Measurements from ENCODE around the gene ME3. TPM values are rescaled to one million over a fixed set of nuclear protein-coding genes. Genes with fewer than 3 reads are reported as not detected.

ME3 gene
- polyA plus RNA-seq, 1 experiment: 7.1 TPM

- POLR2A ChIA-PET: interaction anchor here (0.6 kb wide), 1 partner anchor 199 kb away, joined by 3 read pairs; no protein-coding TSS in a partner anchor
- Histone ChIP-seq H3K4me3 (ENCODE audit: low read depth, low read length) (no peak overlapping the region), H3K27me3 (ENCODE audit: control insufficient read depth, insufficient read depth, low read length) (no peaks in the 10 kb centered on the region), H3K27ac (ENCODE audit: low read depth, low read length) (no peak overlapping the region), H3K9me3 (ENCODE audit: control insufficient read depth, insufficient read depth, low read length) (peaks cover 4% of the 10 kb centered on the region; the same call in 1 of the 2 replicates)
- CTCF ChIA-PET: no interaction called here
- TF ChIP-seq, protein P1, sequence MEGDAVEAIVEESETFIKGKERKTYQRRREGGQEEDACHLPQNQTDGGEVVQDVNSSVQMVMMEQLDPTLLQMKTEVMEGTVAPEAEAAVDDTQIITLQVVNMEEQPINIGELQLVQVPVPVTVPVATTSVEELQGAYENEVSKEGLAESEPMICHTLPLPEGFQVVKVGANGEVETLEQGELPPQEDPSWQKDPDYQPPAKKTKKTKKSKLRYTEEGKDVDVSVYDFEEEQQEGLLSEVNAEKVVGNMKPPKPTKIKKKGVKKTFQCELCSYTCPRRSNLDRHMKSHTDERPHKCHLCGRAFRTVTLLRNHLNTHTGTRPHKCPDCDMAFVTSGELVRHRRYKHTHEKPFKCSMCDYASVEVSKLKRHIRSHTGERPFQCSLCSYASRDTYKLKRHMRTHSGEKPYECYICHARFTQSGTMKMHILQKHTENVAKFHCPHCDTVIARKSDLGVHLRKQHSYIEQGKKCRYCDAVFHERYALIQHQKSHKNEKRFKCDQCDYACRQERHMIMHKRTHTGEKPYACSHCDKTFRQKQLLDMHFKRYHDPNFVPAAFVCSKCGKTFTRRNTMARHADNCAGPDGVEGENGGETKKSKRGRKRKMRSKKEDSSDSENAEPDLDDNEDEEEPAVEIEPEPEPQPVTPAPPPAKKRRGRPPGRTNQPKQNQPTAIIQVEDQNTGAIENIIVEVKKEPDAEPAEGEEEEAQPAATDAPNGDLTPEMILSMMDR (IDR thresholded peaks at IDR 0.05; ENCODE audit: low read depth, low read length): no peak
- DNase-seq (ENCODE audit: low read depth, low spot score): no peak
Measured at GRCh38 chr11:86508604-86509587, 163.5 kb downstream of the ME3 start.

- POLR2A ChIA-PET: no interaction called here
- DNase-seq (ENCODE audit: low read depth, low spot score): no peak
Measured at GRCh38 chr11:86507249-86507845, 165.1 kb downstream of the ME3 start.

DNA sequence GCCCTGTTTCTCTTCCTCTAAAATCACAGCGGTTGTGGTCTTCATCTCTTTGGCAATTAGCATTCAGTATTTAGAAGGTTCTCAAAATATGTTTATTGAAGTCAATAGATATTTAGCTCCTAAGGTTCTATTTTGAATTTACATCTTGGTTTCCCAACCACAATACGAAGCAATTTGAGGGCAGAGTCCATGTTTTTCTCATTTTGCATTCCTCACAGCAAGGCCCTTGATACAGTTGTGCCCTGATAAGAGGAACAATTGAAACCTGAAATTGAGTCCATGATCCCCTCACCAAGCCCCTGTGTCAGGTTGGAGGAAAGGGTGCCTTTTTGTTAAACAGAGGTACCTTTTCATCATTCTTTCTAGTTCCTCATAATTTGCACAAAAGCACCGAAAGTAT lies 166.2 kb downstream of the ME3 start:
- Histone ChIP-seq H3K27ac (ENCODE audit: low read depth, low read length) (no peak overlapping the region), H3K9me3 (ENCODE audit: control insufficient read depth, insufficient read depth, low read length) (no peaks in the 10 kb centered on the region), H3K4me3 (ENCODE audit: low read depth, low read length) (no peak overlapping the region), H3K27me3 (ENCODE audit: control insufficient read depth, insufficient read depth, low read length) (no peaks in the 10 kb centered on the region)
- ChIA-PET CTCF (no interaction called here), POLR2A (no interaction called here)
- TF ChIP-seq, protein P1 (IDR thresholded peaks at IDR 0.05; ENCODE audit: low read depth, low read length): no peak
- no peak for DNase-seq (ENCODE audit: low read depth, low spot score)

More at GRCh38 chr11:86507249-86507845, 165.1 kb downstream of the ME3 start:
- CTCF ChIA-PET: no interaction called here
- Histone ChIP-seq H3K4me3 (ENCODE audit: low read depth, low read length) (no peak overlapping the region), H3K27me3 (ENCODE audit: control insufficient read depth, insufficient read depth, low read length) (no peaks in the 10 kb centered on the region), H3K9me3 (ENCODE audit: control insufficient read depth, insufficient read depth, low read length) (peaks cover 4% of the 10 kb centered on the region; the same call in 1 of the 2 replicates), H3K27ac (ENCODE audit: low read depth, low read length) (no peak overlapping the region)
- TF ChIP-seq, protein P1 (IDR thresholded peaks at IDR 0.05; ENCODE audit: low read depth, low read length): no peak

DNA sequence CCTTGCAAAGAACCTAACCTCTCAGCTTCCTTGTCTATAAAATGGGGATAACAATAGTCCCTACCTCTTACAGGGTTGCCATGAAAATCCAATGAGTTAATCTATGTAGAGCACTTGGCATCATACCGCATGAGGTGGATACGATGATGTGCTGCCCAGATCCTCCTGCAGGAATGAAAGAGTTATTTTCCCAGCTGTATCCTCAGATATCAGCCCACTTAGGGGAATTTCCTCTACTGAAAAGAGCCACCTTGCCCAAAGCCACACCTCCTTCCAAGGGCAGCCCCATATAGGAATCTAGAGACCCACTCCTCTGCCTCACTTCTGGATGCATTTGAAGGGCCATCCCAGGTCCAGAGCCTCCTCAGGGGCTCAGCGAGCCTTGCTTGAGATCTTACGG lies 169.3 kb downstream of the ME3 start:
- ChIA-PET CTCF (no interaction called here), POLR2A (no interaction called here)
- TF ChIP-seq, protein P1 (IDR thresholded peaks at IDR 0.05; ENCODE audit: low read depth, low read length): no peak
- no peak overlapping the region for H3K27ac ChIP-seq (ENCODE audit: low read depth, low read length)
- no peak for DNase-seq (ENCODE audit: low read depth, low spot score)
- no peaks in the 10 kb centered on the region for H3K9me3 ChIP-seq (ENCODE audit: control insufficient read depth, insufficient read depth, low read length)
- no peaks in the 10 kb centered on the region for H3K27me3 ChIP-seq (ENCODE audit: control insufficient read depth, insufficient read depth, low read length)
- no peak overlapping the region for H3K4me3 ChIP-seq (ENCODE audit: low read depth, low read length)
